ENCODE measurements around the gene PRCP. TPM values are rescaled to one million over a fixed set of nuclear protein-coding genes. Genes with fewer than 3 reads are reported as not detected.

Gene PRCP
- total RNA-seq, 1 donor from 2014 or later = 62.0 TPM

DNA sequence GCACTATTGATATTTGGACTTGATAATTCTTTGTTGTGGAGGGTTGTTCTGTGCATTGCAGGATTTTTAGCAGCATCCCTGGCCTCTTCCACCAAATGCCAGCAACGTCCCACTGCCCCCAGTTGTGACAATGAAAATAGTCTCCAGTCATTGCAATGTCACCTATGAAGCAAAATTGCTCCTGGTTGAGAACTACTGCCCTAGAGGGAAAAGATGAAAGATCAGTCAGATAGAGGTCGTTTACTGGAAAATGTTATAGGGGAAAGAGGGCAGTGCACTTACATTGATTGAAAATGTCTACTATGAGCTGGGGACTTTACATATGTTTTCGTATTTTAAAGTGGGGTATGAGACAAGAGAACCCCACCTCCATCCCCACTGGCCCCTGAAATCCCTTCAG lies 89.5 kb downstream of the PRCP start:
- peaks cover 1% of the 10 kb centered on the region for H3K9me3 Mint-ChIP-seq (ENCODE audit: unreplicated experiment)
- Histone ChIP-seq H3K9ac (ENCODE audit: low read length) (no peak overlapping the region), H3K79me2 (ENCODE audit: insufficient read depth, low read length) (no peaks in the 10 kb centered on the region), H3K4me3 (ENCODE audit: insufficient read depth, low read depth, low read length) (no peak overlapping the region), H4K20me1 (ENCODE audit: insufficient read depth, low read length) (no peaks in the 10 kb centered on the region), H3K27me3 (ENCODE audit: insufficient read depth, low read length) (no peaks in the 10 kb centered on the region), H3K4me2 (ENCODE audit: low read length) (no peak overlapping the region), H3K27ac (ENCODE audit: low read depth, low read length) (no peak overlapping the region), H3K36me3 (ENCODE audit: insufficient read depth, low read length) (no peaks in the 10 kb centered on the region), H3K9me3 (ENCODE audit: insufficient read depth, low read depth, low read length) (no peaks in the 10 kb centered on the region), H3K4me1 (ENCODE audit: insufficient read depth, low read length) (no peaks in the 10 kb centered on the region), H2AFZ (ENCODE audit: low read depth, low read length) (no peak overlapping the region)
- peaks cover 2% of the 10 kb centered on the region for H3K4me1 Mint-ChIP-seq (ENCODE audit: low read depth, unreplicated experiment)
- H3K27me3 Mint-ChIP-seq (ENCODE audit: low read depth, unreplicated experiment) = no peaks in the 10 kb centered on the region
- H3K27ac Mint-ChIP-seq (ENCODE audit: unreplicated experiment) = no peak overlapping the region
- DNase-seq (ENCODE audit: low read depth) (no peak), FAIRE-seq (no peak)
- no peak overlapping the region for H3K4me3 Mint-ChIP-seq (ENCODE audit: unreplicated experiment)
- TF ChIP-seq EZH2 (IDR thresholded peaks at IDR 0.05; ENCODE audit: insufficient read depth, low read length) = no peak
- TF ChIP-seq, protein P1, sequence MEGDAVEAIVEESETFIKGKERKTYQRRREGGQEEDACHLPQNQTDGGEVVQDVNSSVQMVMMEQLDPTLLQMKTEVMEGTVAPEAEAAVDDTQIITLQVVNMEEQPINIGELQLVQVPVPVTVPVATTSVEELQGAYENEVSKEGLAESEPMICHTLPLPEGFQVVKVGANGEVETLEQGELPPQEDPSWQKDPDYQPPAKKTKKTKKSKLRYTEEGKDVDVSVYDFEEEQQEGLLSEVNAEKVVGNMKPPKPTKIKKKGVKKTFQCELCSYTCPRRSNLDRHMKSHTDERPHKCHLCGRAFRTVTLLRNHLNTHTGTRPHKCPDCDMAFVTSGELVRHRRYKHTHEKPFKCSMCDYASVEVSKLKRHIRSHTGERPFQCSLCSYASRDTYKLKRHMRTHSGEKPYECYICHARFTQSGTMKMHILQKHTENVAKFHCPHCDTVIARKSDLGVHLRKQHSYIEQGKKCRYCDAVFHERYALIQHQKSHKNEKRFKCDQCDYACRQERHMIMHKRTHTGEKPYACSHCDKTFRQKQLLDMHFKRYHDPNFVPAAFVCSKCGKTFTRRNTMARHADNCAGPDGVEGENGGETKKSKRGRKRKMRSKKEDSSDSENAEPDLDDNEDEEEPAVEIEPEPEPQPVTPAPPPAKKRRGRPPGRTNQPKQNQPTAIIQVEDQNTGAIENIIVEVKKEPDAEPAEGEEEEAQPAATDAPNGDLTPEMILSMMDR (IDR thresholded peaks at IDR 0.05; ENCODE audit: insufficient read depth, low read depth, low read length) = no peak
- no peaks in the 10 kb centered on the region for H3K36me3 Mint-ChIP-seq (ENCODE audit: low read depth, unreplicated experiment)

DNA sequence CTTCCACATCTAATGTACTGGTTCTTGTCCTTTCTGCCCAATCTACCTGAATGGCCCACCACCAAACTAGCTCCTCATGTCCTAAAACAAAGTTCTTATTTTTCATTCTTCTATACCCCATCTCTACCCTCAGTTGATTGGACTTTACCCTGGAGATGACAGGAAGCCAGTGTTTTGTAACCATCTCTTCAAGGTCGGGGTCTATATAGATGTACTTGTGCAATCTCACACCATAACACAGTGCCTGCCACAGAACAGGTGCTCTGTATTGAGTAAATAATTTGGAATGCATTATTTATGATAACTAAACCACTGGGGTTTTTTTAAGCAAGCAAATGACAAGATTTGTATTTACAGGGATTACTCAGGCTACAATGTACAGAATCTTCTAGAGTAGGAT lies 89.9 kb downstream of the PRCP start:
- Mint-ChIP-seq H3K36me3 (ENCODE audit: low read depth, unreplicated experiment) (no peaks in the 10 kb centered on the region), H3K27ac (ENCODE audit: unreplicated experiment) (no peak overlapping the region), H3K4me3 (ENCODE audit: unreplicated experiment) (no peak overlapping the region), H3K4me1 (ENCODE audit: low read depth, unreplicated experiment) (peaks cover 2% of the 10 kb centered on the region), H3K9me3 (ENCODE audit: unreplicated experiment) (peaks cover 3% of the 10 kb centered on the region), H3K27me3 (ENCODE audit: low read depth, unreplicated experiment) (no peaks in the 10 kb centered on the region)
- no peak overlapping the region for H3K9ac ChIP-seq (ENCODE audit: low read length)
- H2AFZ ChIP-seq (ENCODE audit: low read depth, low read length) = no peak overlapping the region
- no peak for TF ChIP-seq EZH2 (IDR thresholded peaks at IDR 0.05; ENCODE audit: insufficient read depth, low read length)
- TF ChIP-seq, protein P1 (IDR thresholded peaks at IDR 0.05; ENCODE audit: insufficient read depth, low read depth, low read length) = no peak
- H3K27ac ChIP-seq (ENCODE audit: low read depth, low read length) = no peak overlapping the region
- no peak for FAIRE-seq
- no peaks in the 10 kb centered on the region for H3K36me3 ChIP-seq (ENCODE audit: insufficient read depth, low read length)
- no peaks in the 10 kb centered on the region for H3K4me1 ChIP-seq (ENCODE audit: insufficient read depth, low read length)
- no peak overlapping the region for H3K4me2 ChIP-seq (ENCODE audit: low read length)
- H4K20me1 ChIP-seq (ENCODE audit: insufficient read depth, low read length) = no peaks in the 10 kb centered on the region
- H3K79me2 ChIP-seq (ENCODE audit: insufficient read depth, low read length) = no peaks in the 10 kb centered on the region
- H3K4me3 ChIP-seq (ENCODE audit: insufficient read depth, low read depth, low read length) = no peak overlapping the region
- no peaks in the 10 kb centered on the region for H3K9me3 ChIP-seq (ENCODE audit: insufficient read depth, low read depth, low read length)
- no peak for DNase-seq (ENCODE audit: low read depth)
- H3K27me3 ChIP-seq (ENCODE audit: insufficient read depth, low read length) = no peaks in the 10 kb centered on the region

DNA sequence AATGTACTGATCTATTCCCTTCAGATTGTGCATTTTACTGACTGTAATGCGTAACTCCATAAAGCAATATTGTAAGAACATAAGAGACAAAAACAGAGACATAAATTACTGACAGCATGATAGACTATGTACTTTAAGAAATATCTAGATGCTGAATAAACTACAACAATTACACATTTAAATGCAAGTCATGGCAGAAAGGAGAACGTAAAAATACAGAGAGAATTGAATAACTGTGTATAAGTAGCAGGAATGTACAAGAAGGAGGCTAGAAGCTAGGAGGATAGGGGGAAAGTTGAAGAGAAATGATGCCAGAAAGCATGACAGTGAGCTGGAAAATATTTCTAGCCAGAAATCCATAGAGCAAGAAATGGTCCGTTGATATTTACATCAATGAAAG lies 92.6 kb downstream of the PRCP start:
- peaks cover 6% of the 10 kb centered on the region for H3K9me3 Mint-ChIP-seq (ENCODE audit: unreplicated experiment)
- H3K36me3 ChIP-seq (ENCODE audit: insufficient read depth, low read length) = no peaks in the 10 kb centered on the region
- TF ChIP-seq EZH2 (IDR thresholded peaks at IDR 0.05; ENCODE audit: insufficient read depth, low read length) = no peak
- TF ChIP-seq, protein P1 (IDR thresholded peaks at IDR 0.05; ENCODE audit: insufficient read depth, low read depth, low read length) = no peak
- no peak overlapping the region for H3K4me2 ChIP-seq (ENCODE audit: low read length)
- H3K4me1 Mint-ChIP-seq (ENCODE audit: low read depth, unreplicated experiment) = no peaks in the 10 kb centered on the region
- H3K27me3 ChIP-seq (ENCODE audit: insufficient read depth, low read length) = no peaks in the 10 kb centered on the region
- FAIRE-seq = no peak
- H3K79me2 ChIP-seq (ENCODE audit: insufficient read depth, low read length) = no peaks in the 10 kb centered on the region
- no peaks in the 10 kb centered on the region for H3K36me3 Mint-ChIP-seq (ENCODE audit: low read depth, unreplicated experiment)
- H4K20me1 ChIP-seq (ENCODE audit: insufficient read depth, low read length) = no peaks in the 10 kb centered on the region
- no peak overlapping the region for H3K27ac Mint-ChIP-seq (ENCODE audit: unreplicated experiment)
- no peak for DNase-seq (ENCODE audit: low read depth)
- H3K4me3 ChIP-seq (ENCODE audit: insufficient read depth, low read depth, low read length) = no peak overlapping the region
- H2AFZ ChIP-seq (ENCODE audit: low read depth, low read length) = no peak overlapping the region
- no peak overlapping the region for H3K9ac ChIP-seq (ENCODE audit: low read length)
- no peaks in the 10 kb centered on the region for H3K9me3 ChIP-seq (ENCODE audit: insufficient read depth, low read depth, low read length)
- H3K4me1 ChIP-seq (ENCODE audit: insufficient read depth, low read length) = no peaks in the 10 kb centered on the region
- H3K27ac ChIP-seq (ENCODE audit: low read depth, low read length) = no peak overlapping the region
- no peak overlapping the region for H3K4me3 Mint-ChIP-seq (ENCODE audit: unreplicated experiment)
- H3K27me3 Mint-ChIP-seq (ENCODE audit: low read depth, unreplicated experiment) = no peaks in the 10 kb centered on the region

All from astrocyte (in vitro differentiated cells and primary cell).